Loucy (cell line): Measurements from ENCODE around the gene HOMER3.

Experiments
- H2AFZ ChIP-seq: fragments of 200-600 bp; sonication (generic); 2 replicates; pipeline ENCODE4 v1.6.0; 2016; ENCODE audit warnings: antibody characterized with exemption, mild to moderate bottlenecking, low read length, moderate library complexity
- H3F3A ChIP-seq: fragments of 200-600 bp; 2 replicates; pipeline ENCODE4 v1.6.0; 2016; ENCODE audit warnings: antibody characterized with exemption, low read depth, mild to moderate bottlenecking
- H3K27me3 ChIP-seq: fragments of 200-600 bp; sonication (generic); 2 replicates; pipeline ENCODE4 v1.6.1; 2014; ENCODE audit warnings: low read length, mild to moderate bottlenecking; ENCODE audit not compliant: insufficient read depth, poor library complexity, severe bottlenecking
- H3K36me3 ChIP-seq: fragments of 200-600 bp; sonication (generic); 2 replicates; pipeline ENCODE4 v1.6.1; 2016; ENCODE audit warnings: low read length; ENCODE audit not compliant: insufficient read depth
- H3K4me1 ChIP-seq: fragments of 200-600 bp; sonication (generic); 2 replicates; pipeline ENCODE4 v1.5.1; 2014; ENCODE audit warnings: low read length, mild to moderate bottlenecking; ENCODE audit not compliant: insufficient read depth, poor library complexity, severe bottlenecking
- H3K4me2 ChIP-seq: fragments of 200-600 bp; sonication (generic); 2 replicates; pipeline ENCODE4 v1.6.0; 2014; ENCODE audit warnings: antibody characterized with exemption, low read length, low read depth, mild to moderate bottlenecking; ENCODE audit not compliant: poor library complexity, severe bottlenecking
- H3K4me3 ChIP-seq: fragments of 200-600 bp; sonication (generic); 2 replicates; pipeline ENCODE4 v1.5.1; 2014; ENCODE audit warnings: low read length, mild to moderate bottlenecking, mixed read lengths; ENCODE audit not compliant: poor library complexity, severe bottlenecking
- H3K79me2 ChIP-seq: fragments of 200-600 bp; sonication (generic); 2 replicates; pipeline ENCODE4 v1.6.1; 2014; ENCODE audit warnings: low read length; ENCODE audit not compliant: insufficient read depth
- H3K9ac ChIP-seq: fragments of 200-600 bp; sonication (generic); 2 replicates; pipeline ENCODE4 v1.6.0; 2014; ENCODE audit warnings: mild to moderate bottlenecking, low read depth, low read length, moderate library complexity; ENCODE audit not compliant: poor library complexity, severe bottlenecking
- H3K9me2 ChIP-seq: fragments of 200-600 bp; sonication (generic); replicated peaks from 2 replicates; pipeline ENCODE4 v1.6.1; 2016; ENCODE audit warnings: low read depth, low read length, mixed read lengths
- H3K9me3 ChIP-seq: fragments of 200-600 bp; sonication (generic); 2 replicates; pipeline ENCODE4 v1.6.1; 2014; ENCODE audit warnings: mild to moderate bottlenecking, antibody characterized with exemption, low read length, low read depth; ENCODE audit not compliant: insufficient read depth
- H4K20me1 ChIP-seq: fragments of 200-600 bp; sonication (generic); 2 replicates; pipeline ENCODE4 v1.6.0; 2014; ENCODE audit warnings: antibody characterized with exemption, low read length, mild to moderate bottlenecking; ENCODE audit not compliant: insufficient read depth, poor library complexity, severe bottlenecking
- EZH2phosphoT487 ChIP-seq: fragments of 200-600 bp; IDR thresholded peaks from 2 replicates; pipeline ENCODE4 v1.6.1; 2018; ENCODE audit warnings: antibody characterized with exemption, mild to moderate bottlenecking, moderate library complexity, borderline replicate concordance
- TF ChIP-seq, protein P1 (sequence below): fragments of 200-600 bp; sonication (generic); conservative IDR thresholded peaks from 2 replicates; pipeline ENCODE4 v1.5.1; 2014; ENCODE audit warnings: mild to moderate bottlenecking, antibody characterized with exemption, low read length

Gene HOMER3

DNA sequence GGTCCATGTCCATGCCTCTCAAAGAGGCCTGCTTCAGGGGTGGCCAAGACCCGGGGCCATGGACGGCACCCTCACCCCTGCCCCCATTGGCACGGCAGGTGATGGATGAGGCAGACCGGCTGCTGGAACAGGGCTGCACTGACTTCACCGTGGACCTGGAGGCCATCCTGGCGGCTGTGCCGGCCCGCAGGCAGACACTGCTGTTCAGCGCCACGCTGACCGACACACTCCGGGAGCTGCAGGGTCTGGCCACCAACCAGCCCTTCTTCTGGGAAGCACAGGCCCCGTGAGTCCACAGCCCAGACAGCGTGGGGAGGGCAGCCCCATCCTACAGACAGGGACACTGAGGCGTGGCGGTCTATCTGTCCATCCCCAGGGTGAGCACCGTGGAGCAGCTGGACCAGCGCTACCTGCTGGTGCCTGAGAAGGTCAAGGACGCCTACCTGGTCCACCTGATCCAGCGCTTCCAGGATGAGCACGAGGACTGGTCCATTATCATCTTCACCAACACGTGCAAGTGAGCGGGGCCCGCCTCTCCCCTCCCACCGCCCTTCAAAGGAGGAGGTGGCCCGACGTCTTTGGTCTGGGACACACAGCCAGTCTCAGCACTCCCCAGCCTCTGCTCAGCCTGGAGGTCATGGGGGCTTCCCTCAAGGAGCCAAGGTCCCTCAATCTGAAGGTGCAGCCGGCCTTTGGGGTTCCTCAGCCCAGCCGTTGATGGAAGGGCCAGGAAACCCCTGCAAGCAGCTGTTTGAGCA, 18.6 kb downstream of the HOMER3 start:
- Histone ChIP-seq H3K9me3 (no peaks in the 10 kb centered on the region), H3K79me2 (peaks cover 40% of the 10 kb centered on the region), H4K20me1 (peaks cover 10% of the 10 kb centered on the region), H3K4me1 (no peaks in the 10 kb centered on the region), H3K4me3 (no peak overlapping the region), H3K9me2 (no peaks in the 10 kb centered on the region), H2AFZ (no peak overlapping the region), H3F3A (no peaks in the 10 kb centered on the region), H3K27me3 (no peaks in the 10 kb centered on the region), H3K4me2 (no peak overlapping the region), H3K9ac (no peak overlapping the region), H3K36me3 (peaks cover 27% of the 10 kb centered on the region; the same call in 1 of the 2 replicates)
- TF ChIP-seq, protein P1, sequence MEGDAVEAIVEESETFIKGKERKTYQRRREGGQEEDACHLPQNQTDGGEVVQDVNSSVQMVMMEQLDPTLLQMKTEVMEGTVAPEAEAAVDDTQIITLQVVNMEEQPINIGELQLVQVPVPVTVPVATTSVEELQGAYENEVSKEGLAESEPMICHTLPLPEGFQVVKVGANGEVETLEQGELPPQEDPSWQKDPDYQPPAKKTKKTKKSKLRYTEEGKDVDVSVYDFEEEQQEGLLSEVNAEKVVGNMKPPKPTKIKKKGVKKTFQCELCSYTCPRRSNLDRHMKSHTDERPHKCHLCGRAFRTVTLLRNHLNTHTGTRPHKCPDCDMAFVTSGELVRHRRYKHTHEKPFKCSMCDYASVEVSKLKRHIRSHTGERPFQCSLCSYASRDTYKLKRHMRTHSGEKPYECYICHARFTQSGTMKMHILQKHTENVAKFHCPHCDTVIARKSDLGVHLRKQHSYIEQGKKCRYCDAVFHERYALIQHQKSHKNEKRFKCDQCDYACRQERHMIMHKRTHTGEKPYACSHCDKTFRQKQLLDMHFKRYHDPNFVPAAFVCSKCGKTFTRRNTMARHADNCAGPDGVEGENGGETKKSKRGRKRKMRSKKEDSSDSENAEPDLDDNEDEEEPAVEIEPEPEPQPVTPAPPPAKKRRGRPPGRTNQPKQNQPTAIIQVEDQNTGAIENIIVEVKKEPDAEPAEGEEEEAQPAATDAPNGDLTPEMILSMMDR, result no peak
- no peak for TF ChIP-seq EZH2phosphoT487

- Histone ChIP-seq H3K4me2 (peak overlapping the region; percentile 91), H3K4me3 (no peak overlapping the region), H3K36me3 (peaks cover 27% of the 10 kb centered on the region; the same call in 1 of the 2 replicates), H3K9me3 (no peaks in the 10 kb centered on the region), H3K9me2 (no peaks in the 10 kb centered on the region), H3K79me2 (peaks cover 48% of the 10 kb centered on the region), H3K27me3 (no peaks in the 10 kb centered on the region), H3K4me1 (no peaks in the 10 kb centered on the region), H3K9ac (no peak overlapping the region), H4K20me1 (peaks cover 14% of the 10 kb centered on the region), H2AFZ (no peak overlapping the region), H3F3A (no peaks in the 10 kb centered on the region)
- TF ChIP-seq, protein P1, result no peak
- no peak for TF ChIP-seq EZH2phosphoT487
Measured at GRCh38 chr19:18921593-18921992, 19.4 kb downstream of the HOMER3 start.

DNA sequence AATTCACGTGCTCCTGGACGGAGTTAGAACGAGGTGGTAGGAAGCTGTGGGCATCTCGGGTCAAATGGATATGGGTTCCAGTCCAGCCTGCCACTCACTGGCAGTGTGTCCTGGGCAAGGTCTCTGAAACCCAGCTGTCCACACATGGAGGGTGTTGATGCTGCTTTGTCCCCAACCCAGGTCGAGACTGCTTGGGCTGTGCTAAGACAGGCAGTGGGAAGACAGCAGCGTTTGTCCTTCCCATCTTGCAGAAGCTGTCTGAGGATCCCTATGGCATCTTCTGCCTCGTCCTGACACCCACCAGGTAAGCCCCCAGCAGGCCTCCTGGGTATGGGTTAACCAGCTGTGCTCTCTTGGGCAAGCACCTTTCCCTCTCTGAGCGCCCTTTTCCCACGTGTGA, 20.6 kb downstream of the HOMER3 start:
- Histone ChIP-seq H3K36me3 (peaks cover 27% of the 10 kb centered on the region; the same call in 1 of the 2 replicates), H3K9me3 (no peaks in the 10 kb centered on the region), H3K9me2 (no peaks in the 10 kb centered on the region), H3K9ac (peak overlapping the region; percentile 80), H3K27me3 (no peaks in the 10 kb centered on the region), H3K79me2 (peaks cover 57% of the 10 kb centered on the region), H3F3A (no peaks in the 10 kb centered on the region), H3K4me2 (peak overlapping the region; percentile 91), H2AFZ (no peak overlapping the region), H3K4me1 (peaks cover 2% of the 10 kb centered on the region), H3K4me3 (peak overlapping the region; percentile 97), H4K20me1 (peaks cover 14% of the 10 kb centered on the region)
- TF ChIP-seq, protein P1, result no peak
- TF ChIP-seq EZH2phosphoT487, result no peak
